ENCODE measurements around the gene PALLD.

- TF ChIP-seq CTCF (IDR thresholded peaks at IDR 0.05; ENCODE audit: low read length) (no peak), EZH2phosphoT487 (IDR thresholded peaks at IDR 0.05; ENCODE audit: low read length) (no peak)
Measured at GRCh38 chr4:168928875-168929274, 432.0 kb downstream of the PALLD start.
